Head of caudate nucleus (tissue), 42 donors: Measurements from ENCODE around the gene BTF3L4.
A peak's percentile ranks its signal among the peaks of the same experiment; 100 is the strongest.

Source experiments
- DNase-seq, 42 donors: peaks; one replicate each; pipeline versions ENCODE4 v3.0.0 to v3.0.0-alpha.2; 2020 to 2021; ENCODE audit warnings: mixed read lengths in 7 of 42
- intact Hi-C: fragments of 100-400 bp; cut with DNase I; formaldehyde crosslinking; loops from one replicate; pipeline ENCODE4 v1.15.0; 2022

BTF3L4 gene

GRCh38 chr1:52102336-52103013, 46.4 kb downstream of the BTF3L4 start:
- DNase-seq: no peak
- intact Hi-C loops: no loop called here

GRCh38 chr1:52111492-52111891, 55.4 kb downstream of the BTF3L4 start:
- DNase-seq: peak in 3 of 42 donors; percentile 11 to 28 (median 14)
- intact Hi-C loops: no loop called here

GRCh38 chr1:52112489-52112888, 56.4 kb downstream of the BTF3L4 start:
- intact Hi-C loops: no loop called here
- no peak for DNase-seq

DNA sequence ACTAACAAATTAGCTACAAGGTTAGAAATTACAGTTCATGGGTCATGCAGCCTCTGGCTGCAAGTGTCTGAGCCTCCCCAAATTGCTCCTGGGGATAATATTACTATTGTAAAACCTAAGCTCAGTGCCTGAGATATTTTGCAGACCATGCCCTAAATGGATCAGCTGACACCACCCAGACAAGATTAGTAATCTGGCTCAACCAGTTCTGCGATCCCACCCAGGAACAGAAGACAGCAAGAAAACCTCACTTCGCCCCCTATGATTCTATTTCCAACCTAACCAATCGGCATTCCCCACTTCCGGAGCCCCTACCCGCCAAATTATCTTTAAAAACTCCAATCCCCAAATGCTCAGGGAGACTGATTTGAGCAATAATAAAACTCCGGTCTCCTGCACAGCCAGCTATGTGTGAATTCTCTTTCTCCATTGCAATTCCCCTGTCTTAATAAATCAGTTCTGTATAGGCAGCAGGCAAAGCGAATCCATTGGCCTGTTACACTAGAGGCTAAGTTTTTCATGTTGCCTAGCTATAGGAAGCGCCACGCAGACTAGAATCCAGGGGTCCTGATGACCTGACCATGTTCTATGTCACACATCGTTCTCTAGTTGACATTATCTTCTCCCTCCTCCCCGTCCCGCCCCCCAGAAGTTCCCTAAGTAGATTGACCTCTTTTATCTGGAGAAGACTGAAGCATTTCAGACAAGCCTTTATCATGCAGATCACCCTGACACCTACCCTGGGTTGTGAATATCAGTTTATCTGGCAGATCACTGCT, 63.4 kb downstream of the BTF3L4 start:
- intact Hi-C loops: no loop called here
- peak in 1 of 42 donors; percentile 16 for DNase-seq

DNA sequence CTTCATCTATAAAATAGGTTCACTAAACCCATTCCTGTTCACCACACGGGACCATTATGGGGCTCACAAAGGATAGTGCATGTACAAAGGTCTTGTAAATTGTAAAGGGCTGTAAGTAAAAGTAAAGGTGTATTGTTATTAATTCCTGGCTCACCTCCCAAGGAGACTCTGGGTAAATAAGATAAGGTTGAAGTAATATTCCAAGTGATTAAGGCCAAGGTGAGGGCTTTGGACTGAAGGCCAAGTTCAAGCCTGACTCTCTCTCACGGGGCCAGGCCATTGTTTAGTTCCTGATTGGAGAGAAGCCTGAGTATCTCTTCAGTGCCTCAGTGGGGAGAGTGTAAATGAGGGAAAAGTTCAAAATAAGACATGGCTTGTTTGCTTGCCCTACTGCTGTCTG, 66.3 kb downstream of the BTF3L4 start:
- DNase-seq: no peak
- intact Hi-C loops: no loop called here

- intact Hi-C loops: no loop called here
- DNase-seq: no peak
Observed at GRCh38 chr1:52123622-52124021, 67.5 kb downstream of the BTF3L4 start.

- intact Hi-C loops: no loop called here
- DNase-seq: no peak
Observed at GRCh38 chr1:52125736-52126359, 69.8 kb downstream of the BTF3L4 start.

DNA sequence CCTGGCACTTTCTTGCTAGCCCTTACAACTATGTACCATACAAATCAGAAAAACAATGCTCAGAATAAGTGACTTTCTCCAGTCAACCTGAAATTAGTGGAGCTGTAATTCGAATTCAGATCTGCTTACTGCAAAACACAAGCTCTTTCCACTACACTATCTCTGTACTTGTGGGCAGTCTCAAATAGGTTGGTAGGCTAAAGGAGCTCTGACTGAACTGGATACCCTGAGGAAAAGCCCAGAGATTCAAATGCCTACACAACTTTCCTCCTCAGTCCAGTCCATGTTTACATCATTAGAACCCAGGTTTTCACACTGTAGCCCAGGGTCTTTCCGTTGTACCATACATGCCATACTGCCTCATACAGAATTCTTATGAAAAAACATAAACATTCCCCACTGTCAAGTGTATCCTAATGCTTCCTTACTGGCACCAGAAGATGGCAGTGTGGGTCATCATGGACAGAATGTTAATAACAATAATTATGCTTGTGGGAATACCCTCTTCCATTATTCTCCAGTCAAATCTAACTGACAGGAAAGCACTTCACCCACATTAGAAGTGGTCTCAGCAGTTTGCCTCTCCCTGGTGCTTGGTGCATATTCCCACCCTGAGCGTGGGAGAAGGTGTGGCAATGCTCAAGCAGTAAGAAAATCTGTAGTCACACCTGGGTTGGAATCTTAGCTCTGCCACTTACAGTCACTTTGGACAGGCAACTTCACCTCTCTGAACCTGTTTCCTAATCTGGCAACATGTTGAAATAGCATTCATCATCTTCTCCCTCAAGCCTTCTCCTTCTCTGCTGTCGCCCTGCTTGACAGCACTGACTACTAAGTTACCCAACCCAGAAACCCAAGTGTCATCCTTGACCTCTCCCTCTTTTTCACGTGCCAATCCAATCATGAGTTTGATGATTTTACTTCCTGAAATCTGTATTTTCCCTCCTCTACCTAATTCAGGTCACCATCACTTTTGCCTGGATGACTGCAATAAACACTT, 71.4 kb downstream of the BTF3L4 start:
- intact Hi-C loops: no loop called here

GRCh38 chr1:52139817-52140540, 83.9 kb downstream of the BTF3L4 start:
- intact Hi-C loops: loop anchor here (5.0 to 10.0 kb wide), 2 partner anchors 83 to 545 kb away; partner anchors contain the start of genes BTF3L4 and TXNDC12
- no peak for DNase-seq

More for the DNA sequence above, 71.4 kb downstream of the BTF3L4 start:
- DNase-seq: peak in 27 of 42 donors; percentile 12 to 79 (median 43)
